NCI-H748 (cell line): ENCODE results near the gene TRABD2A.

Source experiments
- DNase-seq: peaks from one replicate; lab custom pipeline; 2025; ENCODE audit not compliant: unreplicated experiment; lab: John Stamatoyannopoulos, UW

Gene TRABD2A

GRCh38 chr2:84904717-84905174, 23.9 kb upstream of the TRABD2A start:
- peak; percentile 53 for DNase-seq

- no peak for DNase-seq
Measured at GRCh38 chr2:84904151-84904550, 23.3 kb upstream of the TRABD2A start.

GRCh38 chr2:84902526-84902925, 21.6 kb upstream of the TRABD2A start:
- DNase-seq = no peak

- no peak for DNase-seq
Measured at GRCh38 chr2:84901593-84902120, 20.8 kb upstream of the TRABD2A start.

GRCh38 chr2:84900971-84901370, 20.1 kb upstream of the TRABD2A start:
- DNase-seq = no peak

- DNase-seq = no peak
Measured at GRCh38 chr2:84899304-84900204, 18.7 kb upstream of the TRABD2A start.

GRCh38 chr2:84897773-84898172, 16.9 kb upstream of the TRABD2A start:
- no peak for DNase-seq

GRCh38 chr2:84896567-84896966, 15.7 kb upstream of the TRABD2A start:
- DNase-seq = no peak

- no peak for DNase-seq
Measured at GRCh38 chr2:84894758-84895520, 14.1 kb upstream of the TRABD2A start.

GRCh38 chr2:84894131-84894586, 13.3 kb upstream of the TRABD2A start:
- peak; percentile 4 for DNase-seq

GRCh38 chr2:84891355-84892010, 10.6 kb upstream of the TRABD2A start:
- DNase-seq = no peak

GRCh38 chr2:84889332-84889731, 8.4 kb upstream of the TRABD2A start:
- no peak for DNase-seq

GRCh38 chr2:84888401-84889276, 7.8 kb upstream of the TRABD2A start:
- no peak for DNase-seq

- no peak for DNase-seq
Measured at GRCh38 chr2:84886791-84887190, 5.9 kb upstream of the TRABD2A start.

GRCh38 chr2:84885111-84885510, 4.2 kb upstream of the TRABD2A start:
- DNase-seq = no peak

GRCh38 chr2:84884449-84884848, 3.6 kb upstream of the TRABD2A start:
- no peak for DNase-seq

GRCh38 chr2:84882775-84883550, 2.1 kb upstream of the TRABD2A start:
- no peak for DNase-seq

GRCh38 chr2:84882414-84882738, 1.5 kb upstream of the TRABD2A start:
- no peak for DNase-seq

GRCh38 chr2:84881581-84882413, 913 bp upstream of the TRABD2A start:
- DNase-seq = peak; percentile 57
